GM12865 (cell line): Measurements from ENCODE around the gene HYCC2.
"Not testable (repeated sequence)": the region's sequence is repeated elsewhere in the genome, so short reads cannot be mapped to it uniquely, and the experiment has no call there.

ENCODE experiments used
- DNase-seq: peaks from one replicate; pipeline ENCODE4 v3.0.0; 2010; ENCODE audit warnings: low read depth
- H3K4me3 ChIP-seq: 2 replicates; pipeline ENCODE4 v1.5.1; 2011; ENCODE audit warnings: mild to moderate bottlenecking, low read depth, low read length, control low read depth
- TF ChIP-seq, protein P1 (sequence below): IDR thresholded peaks from 2 replicates; pipeline ENCODE4 v1.5.1; 2011; ENCODE audit warnings: low read length, control low read depth, low read depth, inconsistent platforms; ENCODE audit not compliant: insufficient read depth; ENCODE audit errors: missing control alignments

The HYCC2 gene

DNA sequence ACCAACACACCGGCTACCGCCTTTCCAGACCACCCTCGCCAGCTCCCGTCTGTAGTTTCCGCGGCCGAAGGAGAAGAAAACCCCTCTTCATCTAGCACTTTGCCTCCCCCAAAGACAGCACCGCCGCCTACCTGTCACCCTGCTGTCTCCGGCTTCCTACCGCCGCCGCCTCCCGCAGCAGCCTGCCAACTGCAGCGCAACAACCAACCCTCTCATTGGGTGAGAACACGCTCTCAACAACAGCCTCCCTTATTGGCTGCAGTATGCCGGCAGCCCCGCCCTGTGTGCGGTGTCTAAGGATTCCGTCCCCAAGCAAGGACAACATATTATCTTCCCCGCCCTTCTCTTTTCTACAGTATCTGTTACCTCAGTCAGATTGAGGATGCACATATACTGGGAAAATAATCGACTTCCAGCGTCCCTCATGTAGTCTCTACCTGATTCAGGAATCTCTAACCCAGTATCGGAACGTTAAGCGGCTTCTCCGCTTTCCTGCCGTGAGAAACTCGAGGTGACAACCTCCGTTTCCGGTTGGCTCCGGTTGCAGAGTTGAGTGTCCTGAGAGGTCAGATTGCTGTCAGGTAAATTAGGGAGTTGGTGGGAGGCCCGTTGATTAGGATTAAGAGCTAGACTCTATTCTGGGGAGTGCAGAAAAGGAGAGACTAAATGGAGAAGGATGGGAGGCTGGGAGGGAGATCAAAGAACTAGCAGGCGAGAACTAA lies at the start of gene HYCC2, which contains the start of gene NDUFB3:
Gene HYCC2 (minus strand): TSS at position 193 of the 722 bp plus-strand sequence. CDS start 47,662 bp downstream, outside the sequence.
Gene NDUFB3 (plus strand): TSS at position 523 of the 722 bp plus-strand sequence. CDS start 6,882 bp downstream, outside the sequence.
- TF ChIP-seq, protein P1, sequence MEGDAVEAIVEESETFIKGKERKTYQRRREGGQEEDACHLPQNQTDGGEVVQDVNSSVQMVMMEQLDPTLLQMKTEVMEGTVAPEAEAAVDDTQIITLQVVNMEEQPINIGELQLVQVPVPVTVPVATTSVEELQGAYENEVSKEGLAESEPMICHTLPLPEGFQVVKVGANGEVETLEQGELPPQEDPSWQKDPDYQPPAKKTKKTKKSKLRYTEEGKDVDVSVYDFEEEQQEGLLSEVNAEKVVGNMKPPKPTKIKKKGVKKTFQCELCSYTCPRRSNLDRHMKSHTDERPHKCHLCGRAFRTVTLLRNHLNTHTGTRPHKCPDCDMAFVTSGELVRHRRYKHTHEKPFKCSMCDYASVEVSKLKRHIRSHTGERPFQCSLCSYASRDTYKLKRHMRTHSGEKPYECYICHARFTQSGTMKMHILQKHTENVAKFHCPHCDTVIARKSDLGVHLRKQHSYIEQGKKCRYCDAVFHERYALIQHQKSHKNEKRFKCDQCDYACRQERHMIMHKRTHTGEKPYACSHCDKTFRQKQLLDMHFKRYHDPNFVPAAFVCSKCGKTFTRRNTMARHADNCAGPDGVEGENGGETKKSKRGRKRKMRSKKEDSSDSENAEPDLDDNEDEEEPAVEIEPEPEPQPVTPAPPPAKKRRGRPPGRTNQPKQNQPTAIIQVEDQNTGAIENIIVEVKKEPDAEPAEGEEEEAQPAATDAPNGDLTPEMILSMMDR = peak; percentile 30
- H3K4me3 ChIP-seq = peak within 1 kb of the TSS; percentile 97
- peak; percentile 98 for DNase-seq

- DNase-seq = peak; percentile 72
- peak overlapping the region; percentile 88 for H3K4me3 ChIP-seq
- TF ChIP-seq, protein P1 = no peak
Measured at GRCh38 chr2:201118961-201119854, 47.7 kb upstream of the HYCC2 start.

GRCh38 chr2:201118121-201118960 lies 46.9 kb upstream of the HYCC2 start:
- TF ChIP-seq, protein P1 = peak; percentile 29
- peak; percentile 97 for DNase-seq
- H3K4me3 ChIP-seq = peak overlapping the region; percentile 88

GRCh38 chr2:201117735-201118094 lies 46.2 kb upstream of the HYCC2 start:
- not testable (repeated sequence) for DNase-seq

DNA sequence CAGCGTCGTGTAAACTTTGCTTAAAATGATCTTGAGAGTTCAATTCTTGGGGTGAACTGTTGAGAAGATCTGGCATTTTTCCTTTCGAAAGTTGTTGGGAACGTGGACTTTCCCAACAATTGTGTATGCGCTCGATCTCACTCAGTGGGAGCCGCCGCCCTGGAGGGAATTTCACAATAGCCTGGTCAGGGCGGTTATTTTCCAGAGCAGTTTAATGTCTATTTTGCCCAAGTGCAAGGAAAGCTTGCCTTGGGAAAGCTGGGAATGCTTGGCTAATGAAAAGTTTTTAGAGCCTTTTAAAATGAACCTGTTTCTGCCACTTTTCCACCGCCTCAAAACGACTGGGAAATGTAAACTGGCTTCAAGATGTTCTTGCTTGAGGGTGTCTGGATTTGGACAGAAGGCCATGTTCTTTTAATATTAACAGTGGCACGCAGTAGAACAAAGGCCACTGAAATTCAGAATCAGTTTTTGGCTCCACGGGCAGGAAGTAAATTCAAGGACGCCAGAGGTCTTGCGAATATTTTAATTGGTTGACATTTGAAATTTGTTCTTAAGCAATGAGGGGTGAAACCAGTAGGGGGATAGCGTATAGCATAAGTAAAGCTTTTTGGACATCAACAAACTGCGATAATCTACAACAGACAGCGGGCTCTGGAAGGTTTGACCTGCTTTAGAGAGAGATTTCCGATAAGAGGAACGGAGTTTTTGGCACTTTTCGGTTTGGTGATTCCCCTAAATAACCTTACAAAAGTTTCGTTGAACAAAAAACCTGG lies 45.7 kb upstream of the HYCC2 start:
- peak; percentile 94 for DNase-seq
- TF ChIP-seq, protein P1 = peak; percentile 37
- peak overlapping the region; percentile 88 for H3K4me3 ChIP-seq

More at GRCh38 chr2:201117735-201118094, 46.2 kb upstream of the HYCC2 start:
- H3K4me3 ChIP-seq = peak overlapping the region; percentile 88

DNA sequence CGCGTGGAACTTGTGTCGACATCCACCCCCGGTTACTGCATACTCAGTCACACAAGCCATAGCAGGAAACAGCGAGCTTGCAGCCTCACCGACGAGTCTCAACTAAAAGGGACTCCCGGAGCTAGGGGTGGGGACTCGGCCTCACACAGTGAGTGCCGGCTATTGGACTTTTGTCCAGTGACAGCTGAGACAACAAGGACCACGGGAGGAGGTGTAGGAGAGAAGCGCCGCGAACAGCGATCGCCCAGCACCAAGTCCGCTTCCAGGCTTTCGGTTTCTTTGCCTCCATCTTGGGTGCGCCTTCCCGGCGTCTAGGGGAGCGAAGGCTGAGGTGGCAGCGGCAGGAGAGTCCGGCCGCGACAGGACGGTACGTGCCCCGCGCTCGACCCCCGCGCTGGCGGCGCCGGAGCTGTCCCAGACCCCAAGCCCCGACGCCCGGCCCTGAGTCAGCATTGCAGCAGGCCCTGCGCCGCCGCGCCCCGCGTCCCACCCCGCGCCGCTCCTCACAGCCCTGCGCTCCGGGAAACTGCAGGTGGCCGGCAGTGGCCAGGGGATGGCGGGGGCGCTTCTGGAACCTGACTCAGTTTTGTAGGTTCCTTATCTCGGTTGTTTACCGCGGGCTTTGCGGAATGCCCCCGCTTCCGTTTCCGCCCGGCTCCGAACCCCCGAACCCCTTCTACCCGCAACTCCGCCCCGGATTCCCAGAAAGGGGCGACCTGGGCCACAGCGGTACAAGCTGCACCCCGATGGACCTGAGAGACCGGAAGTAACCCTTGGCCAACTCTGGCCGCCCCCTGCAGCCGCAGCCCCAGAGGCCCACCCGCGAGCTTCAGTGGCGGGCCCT lies 44.9 kb upstream of the HYCC2 start, which contains the start of gene CFLAR:
Gene CFLAR (plus strand): TSS at position 50 of the 844 bp plus-strand sequence. CDS start 13,702 bp downstream, outside the sequence.
- peak; percentile 94 for DNase-seq
- TF ChIP-seq, protein P1 = no peak
- H3K4me3 ChIP-seq = peak within 1 kb of the TSS; percentile 88
